Common myeloid progenitor, CD34-positive (primary cell): ENCODE measurements around the gene GRIA1.

Experiments
- CTCF ChIA-PET: fragments of 350-600 bp; sonication (Branson Sonifier 250); formaldehyde crosslinking; loops from one replicate; lab custom pipeline; 2021; ENCODE audit warnings: antibody characterized with exemption; lab: Charles Lee
- POLR2A ChIA-PET: fragments of 350-600 bp; sonication (Branson Sonifier 250); formaldehyde crosslinking; loops from one replicate; lab custom pipeline; 2021; ENCODE audit warnings: antibody characterized with exemption; lab: Charles Lee
- DNase-seq, 3 donors: peaks; one replicate each; pipeline versions ENCODE4 v3.0.0 to v3.0.0-alpha.2; 2013
- H3K27ac ChIP-seq, 2 experiments: 1 replicate in 1 of 2; 2 replicates in 1 of 2; pipeline ENCODE4 v1.7.0; 2013; ENCODE audit warnings: inconsistent platforms in 2 of 2, low read length in 2 of 2, mild to moderate bottlenecking in 2 of 2, low read depth in 1 of 2, moderate library complexity in 1 of 2; ENCODE audit not compliant: severe bottlenecking in 2 of 2, insufficient read depth in 1 of 2, poor library complexity in 1 of 2
- H3K27me3 ChIP-seq, 5 experiments: replicated peaks in 2 of 5; 1 replicate in 3 of 5; 2 replicates in 2 of 5; pipeline versions ENCODE4 v1.6.1 to v1.7.0; 2013; ENCODE audit warnings: low read length in 4 of 5, mild to moderate bottlenecking in 2 of 5, moderate library complexity in 2 of 5, inconsistent platforms in 1 of 5; ENCODE audit not compliant: insufficient read depth in 5 of 5, control insufficient read depth in 4 of 5
- H3K36me3 ChIP-seq, 4 experiments: 1 replicate in 2 of 4; 2 replicates in 2 of 4; pipeline versions ENCODE4 v1.6.1 to v1.7.0; 2013; ENCODE audit warnings: low read length in 3 of 4, control low read depth in 1 of 4, mild to moderate bottlenecking in 1 of 4; ENCODE audit not compliant: control insufficient read depth in 4 of 4, insufficient read depth in 4 of 4
- H3K4me1 ChIP-seq, 4 experiments: 1 replicate in 3 of 4; 2 replicates in 1 of 4; pipeline versions ENCODE4 v1.6.1 to v1.7.1; 2013; ENCODE audit warnings: low read length in 3 of 4, mild to moderate bottlenecking in 3 of 4, control low read depth in 1 of 4, inconsistent platforms in 1 of 4, moderate library complexity in 1 of 4; ENCODE audit not compliant: control insufficient read depth in 4 of 4, insufficient read depth in 4 of 4; ENCODE audit errors: control extremely low read depth in 1 of 4
- H3K4me3 ChIP-seq, 7 experiments: 1 replicate in 4 of 7; 2 replicates in 3 of 7; pipeline versions ENCODE4 v1.5.1 to v1.7.0; 2013; ENCODE audit warnings: mild to moderate bottlenecking in 7 of 7, low read length in 6 of 7, moderate library complexity in 6 of 7, inconsistent platforms in 2 of 7, low read depth in 2 of 7, control low read depth in 1 of 7; ENCODE audit not compliant: insufficient read depth in 4 of 7, control insufficient read depth in 1 of 7; ENCODE audit errors: extremely low read depth in 1 of 7
- H3K9me3 ChIP-seq, 5 experiments: 1 replicate in 4 of 5; 2 replicates in 1 of 5; pipeline versions ENCODE4 v1.6.1 to v1.7.1; 2013; ENCODE audit warnings: low read length in 4 of 5, mild to moderate bottlenecking in 2 of 5, inconsistent platforms in 1 of 5, low read depth in 1 of 5, moderate library complexity in 1 of 5; ENCODE audit not compliant: control insufficient read depth in 4 of 5, insufficient read depth in 2 of 5; ENCODE audit errors: control extremely low read depth in 1 of 5
- WGBS: methylation state at CpG from one replicate; pipeline ENCODE4 v1.1.5; 2013; ENCODE audit not compliant: insufficient coverage; 5-methylcytosine and 5-hydroxymethylcytosine counted together

Gene GRIA1

GRCh38 chr5:153513156-153513555, 22.7 kb downstream of the GRIA1 start:
- WGBS: 100% methylated on average over 4 of the region's 4 CpGs
- no peaks in the 10 kb centered on the region for H3K9me3 ChIP-seq
- CTCF ChIA-PET: interaction anchor here (0.5 kb wide), 1 partner anchor 1040 kb away, joined by 5 read pairs; no protein-coding TSS in a partner anchor
- H3K4me1 ChIP-seq: peaks cover 0 to 5% (median 0%) of the 10 kb centered on the region in 4 experiments
- POLR2A ChIA-PET: no interaction called here
- no peak for DNase-seq
- peaks cover 0 to 2% (median 0%) of the 10 kb centered on the region in 5 experiments for H3K27me3 ChIP-seq
- H3K36me3 ChIP-seq: no peaks in the 10 kb centered on the region
- H3K4me3 ChIP-seq: no peak overlapping the region
- H3K27ac ChIP-seq: no peak overlapping the region

DNA sequence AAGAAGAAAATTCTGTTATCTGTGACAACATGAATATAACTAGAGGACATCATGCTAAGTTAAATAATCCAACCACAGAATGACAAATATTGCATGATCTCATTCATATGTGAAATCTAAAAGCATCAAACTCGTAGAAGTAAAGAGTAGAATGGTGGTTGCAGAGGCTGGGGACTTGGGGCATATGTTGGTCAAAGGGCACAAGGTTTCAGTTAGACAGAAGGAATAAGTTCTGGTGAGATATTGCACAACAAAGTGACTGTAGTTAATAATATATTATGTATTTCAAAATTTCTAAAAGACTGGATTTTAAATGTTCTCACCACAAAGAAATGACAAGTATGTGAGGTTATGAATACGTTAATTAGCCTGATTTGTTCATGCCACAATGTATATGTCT, 24.8 kb downstream of the GRIA1 start:
- no peak overlapping the region for H3K4me3 ChIP-seq
- peaks cover 0 to 5% (median 0%) of the 10 kb centered on the region in 4 experiments for H3K4me1 ChIP-seq
- no CpG with 5 or more reads among the region's 2 CpGs for WGBS
- POLR2A ChIA-PET: interaction anchor here (0.7 kb wide), 1 partner anchor 163 kb away, joined by 3 read pairs; no protein-coding TSS in a partner anchor
- DNase-seq: no peak
- peaks cover 0 to 2% (median 0%) of the 10 kb centered on the region in 5 experiments for H3K27me3 ChIP-seq
- no peaks in the 10 kb centered on the region for H3K36me3 ChIP-seq
- no peaks in the 10 kb centered on the region for H3K9me3 ChIP-seq
- H3K27ac ChIP-seq: no peak overlapping the region
- CTCF ChIA-PET: no interaction called here

DNA sequence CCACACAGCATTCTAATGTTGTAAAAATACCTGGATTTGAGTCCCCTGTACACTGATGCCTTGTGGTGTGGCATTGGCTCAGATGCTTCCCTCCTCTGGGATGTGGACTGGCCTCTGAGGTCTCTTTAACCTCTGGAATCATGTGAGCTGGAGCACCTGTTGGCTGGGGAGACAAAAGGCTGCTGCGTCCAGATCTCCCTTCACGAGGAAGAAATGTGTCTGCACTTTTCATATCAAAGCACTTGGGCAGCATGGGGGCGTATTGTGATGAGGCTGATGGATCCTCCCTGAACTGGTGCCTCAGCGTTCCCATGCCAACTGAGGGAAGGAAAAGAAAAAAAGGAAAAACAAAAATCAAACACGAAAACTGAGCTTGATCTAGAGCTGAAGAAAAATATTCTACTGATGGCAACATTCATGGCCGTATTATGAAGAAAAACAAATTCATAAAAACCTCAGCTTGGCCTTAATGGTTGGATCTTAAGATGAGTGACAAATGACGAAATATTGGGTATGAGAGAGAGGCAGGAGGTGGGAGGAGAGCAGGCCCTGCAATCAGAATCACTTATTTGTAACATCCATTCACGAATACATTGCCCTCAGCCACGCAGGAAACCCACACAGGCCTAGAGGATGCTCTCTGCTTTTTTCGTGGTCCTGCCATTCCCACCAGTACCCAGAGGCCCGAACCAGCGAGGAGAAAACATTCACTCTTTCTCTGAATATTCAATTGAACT, 26.2 kb downstream of the GRIA1 start:
- 64% methylated on average over 10 of the region's 12 CpGs for WGBS
- no peak overlapping the region for H3K27ac ChIP-seq
- CTCF ChIA-PET: interaction anchor here (1.2 to 1.4 kb wide), 2 partner anchors 23 to 458 kb away, joined by 3 read pairs; no protein-coding TSS in a partner anchor

DNA sequence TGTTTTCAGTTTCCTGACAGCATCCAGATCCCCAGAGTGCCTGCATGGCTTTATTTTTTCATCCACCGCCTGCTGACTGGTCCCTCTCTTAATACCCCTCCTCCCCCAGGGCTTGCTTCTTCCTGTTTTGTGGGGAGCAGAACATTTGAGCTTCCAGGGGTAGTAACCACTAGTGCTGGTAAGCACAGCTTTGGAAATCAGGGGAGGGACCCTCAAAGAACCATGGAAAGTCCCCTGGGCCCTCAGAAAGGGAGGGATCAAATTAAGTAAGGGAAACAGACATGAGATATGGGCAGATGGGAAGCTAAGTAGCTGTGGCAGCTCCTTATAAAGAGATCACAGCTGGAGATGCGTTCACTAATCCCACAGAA, 26.8 kb downstream of the GRIA1 start:
- Histone ChIP-seq H3K36me3 (no peaks in the 10 kb centered on the region), H3K9me3 (no peaks in the 10 kb centered on the region), H3K4me3 (no peak overlapping the region), H3K27me3 (peaks cover 0 to 4% (median 0%) of the 10 kb centered on the region in 5 experiments), H3K4me1 (peaks cover 0 to 5% (median 0%) of the 10 kb centered on the region in 4 experiments), H3K27ac (no peak overlapping the region)
- POLR2A ChIA-PET: no interaction called here
- CTCF ChIA-PET: interaction anchor here (0.6 to 1.4 kb wide), 4 partner anchors 13 to 458 kb away, joined by 3 to 5 read pairs (median 3); no protein-coding TSS in a partner anchor
- WGBS: 78% methylated on average over 1 of the region's 2 CpGs
- peak; percentile 7 to 64 (median 60) for DNase-seq

More for the DNA sequence above, 26.2 kb downstream of the GRIA1 start:
- Histone ChIP-seq H3K4me3 (no peak overlapping the region), H3K36me3 (no peaks in the 10 kb centered on the region), H3K27me3 (peaks cover 0 to 4% (median 0%) of the 10 kb centered on the region in 5 experiments), H3K4me1 (peaks cover 0 to 5% (median 0%) of the 10 kb centered on the region in 4 experiments), H3K9me3 (no peaks in the 10 kb centered on the region)
- POLR2A ChIA-PET: no interaction called here
- DNase-seq: no peak

GRCh38 chr5:153520137-153520536, 29.7 kb downstream of the GRIA1 start:
- no peak overlapping the region for H3K27ac ChIP-seq
- H3K27me3 ChIP-seq: peaks cover 0 to 2% (median 0%) of the 10 kb centered on the region in 5 experiments
- POLR2A ChIA-PET: no interaction called here
- H3K36me3 ChIP-seq: no peaks in the 10 kb centered on the region
- peaks cover 0 to 5% (median 0%) of the 10 kb centered on the region in 4 experiments for H3K4me1 ChIP-seq
- CTCF ChIA-PET: no interaction called here
- WGBS: 100% methylated on average over 1 of the region's 1 CpG
- DNase-seq: no peak
- H3K9me3 ChIP-seq: no peaks in the 10 kb centered on the region
- no peak overlapping the region for H3K4me3 ChIP-seq

- no peak overlapping the region for H3K4me3 ChIP-seq
- CTCF ChIA-PET: interaction anchor here (1.1 kb wide), 1 partner anchor 11 kb away, joined by 4 read pairs; no protein-coding TSS in a partner anchor
- POLR2A ChIA-PET: no interaction called here
- WGBS: 100% methylated on average over 2 of the region's 2 CpGs
- H3K4me1 ChIP-seq: peaks cover 0 to 5% (median 0%) of the 10 kb centered on the region in 4 experiments
- no peaks in the 10 kb centered on the region for H3K36me3 ChIP-seq
- peaks cover 0 to 2% (median 0%) of the 10 kb centered on the region in 5 experiments for H3K27me3 ChIP-seq
- no peak overlapping the region for H3K27ac ChIP-seq
- no peak for DNase-seq
- H3K9me3 ChIP-seq: no peaks in the 10 kb centered on the region
These were observed 30.5 kb downstream of the GRIA1 start for GRCh38 chr5:153520952-153521351.

- Histone ChIP-seq H3K36me3 (no peaks in the 10 kb centered on the region), H3K27me3 (peaks cover 0 to 2% (median 0%) of the 10 kb centered on the region in 5 experiments), H3K4me3 (no peak overlapping the region), H3K27ac (no peak overlapping the region), H3K9me3 (no peaks in the 10 kb centered on the region), H3K4me1 (no peaks in the 10 kb centered on the region)
- CTCF ChIA-PET: interaction anchor here (1.5 kb wide), 1 partner anchor 442 kb away, joined by 5 read pairs; no protein-coding TSS in a partner anchor
- peak in 2 of 3 donors; percentile 2 to 8 for DNase-seq
- POLR2A ChIA-PET: no interaction called here
These were observed 32.7 kb downstream of the GRIA1 start for GRCh38 chr5:153523211-153523610.
